NCI-H1105 treated with DMSO at 0.1 percent for 48 hours (cell line): ENCODE data around the gene SORCS2.
A peak's percentile ranks its signal among the peaks of the same experiment; 100 is the strongest.

Experiments
- DNase-seq: peaks from one replicate; lab custom pipeline; 2025; lab: John Stamatoyannopoulos, UW

SORCS2 gene

DNA sequence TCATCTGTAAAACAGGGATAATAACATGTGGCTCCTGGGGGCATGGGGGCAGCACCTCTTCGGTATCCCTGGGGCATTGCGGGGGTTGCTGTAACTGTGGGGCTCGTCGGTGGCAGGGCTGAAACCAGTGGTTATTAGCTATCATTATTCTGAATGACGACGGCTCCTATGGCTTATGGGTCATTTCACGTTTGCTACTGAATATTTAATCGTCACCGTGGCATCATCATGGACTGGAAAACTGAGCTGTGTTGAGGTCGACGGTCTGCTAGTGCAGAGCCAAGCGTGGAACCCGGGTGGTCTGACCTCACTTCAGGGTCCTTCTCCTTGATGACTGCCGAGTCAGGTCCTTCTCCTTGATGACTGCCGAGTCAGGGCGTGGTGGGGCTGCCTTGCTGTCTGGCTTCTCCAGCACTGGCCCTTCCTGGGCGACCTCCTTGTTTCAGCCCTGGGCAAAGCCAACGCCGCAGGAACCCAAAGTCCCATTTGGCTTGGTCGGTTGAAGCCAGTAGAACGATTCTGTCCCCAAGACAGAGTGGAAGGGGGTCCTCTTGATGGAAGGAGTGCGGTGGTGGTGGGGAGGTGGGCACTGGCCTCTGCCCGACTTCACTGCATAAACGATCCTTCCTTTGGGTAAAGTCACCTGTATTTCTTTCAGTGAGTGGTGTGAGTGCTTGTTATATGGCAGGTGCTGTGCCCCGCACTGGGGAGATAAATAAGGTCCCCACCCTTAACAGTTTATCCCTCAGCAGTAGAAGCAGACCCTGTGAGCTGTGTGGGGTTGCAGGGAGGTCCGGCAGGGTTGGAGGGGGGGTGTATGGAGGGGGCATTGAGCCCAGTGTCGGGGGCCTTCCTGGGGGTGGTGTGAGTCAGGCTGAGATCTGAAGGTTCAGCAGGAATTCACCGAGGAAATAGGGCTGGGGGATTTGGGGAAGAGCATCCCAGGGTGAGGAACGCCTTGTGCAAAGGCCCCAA, 201.6 kb downstream of the SORCS2 start:
- no peak for DNase-seq

DNA sequence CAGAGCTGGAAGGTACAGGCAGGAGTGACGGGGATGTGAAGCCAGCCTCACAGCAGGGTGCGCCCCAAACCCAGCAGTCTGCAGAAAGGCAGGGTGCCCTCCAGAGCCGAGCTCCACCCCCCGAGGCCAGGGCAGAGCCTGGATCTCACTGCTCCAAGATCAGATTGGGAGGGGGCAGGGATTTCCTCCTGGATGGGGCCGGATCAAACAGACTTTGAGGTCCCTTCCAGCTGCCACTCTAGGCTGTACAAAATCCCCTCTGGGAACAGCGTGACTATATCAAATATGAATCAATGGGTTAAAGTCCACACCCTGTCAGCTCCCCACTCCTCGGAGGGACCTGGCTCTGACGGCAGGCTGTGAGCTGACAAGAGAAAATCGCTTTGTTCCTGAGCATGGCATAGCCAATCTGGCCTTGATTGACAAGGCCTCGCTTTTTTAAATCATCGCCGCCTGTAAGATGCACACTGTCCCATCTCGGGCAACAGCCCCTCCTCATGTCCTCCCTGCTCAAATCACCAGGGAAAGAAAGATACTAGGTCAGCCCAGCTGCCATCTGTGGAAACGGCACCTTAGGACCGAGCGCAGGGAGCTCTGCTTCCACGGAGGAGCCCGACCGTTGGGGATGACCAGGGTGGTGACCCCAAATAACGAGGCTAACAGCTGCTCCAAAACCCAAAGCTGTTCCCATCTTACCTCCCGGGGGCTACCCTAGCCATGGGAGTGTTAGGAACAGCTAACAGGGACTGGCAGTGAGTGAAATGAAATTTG, 202.5 kb downstream of the SORCS2 start:
- DNase-seq: no peak

DNA sequence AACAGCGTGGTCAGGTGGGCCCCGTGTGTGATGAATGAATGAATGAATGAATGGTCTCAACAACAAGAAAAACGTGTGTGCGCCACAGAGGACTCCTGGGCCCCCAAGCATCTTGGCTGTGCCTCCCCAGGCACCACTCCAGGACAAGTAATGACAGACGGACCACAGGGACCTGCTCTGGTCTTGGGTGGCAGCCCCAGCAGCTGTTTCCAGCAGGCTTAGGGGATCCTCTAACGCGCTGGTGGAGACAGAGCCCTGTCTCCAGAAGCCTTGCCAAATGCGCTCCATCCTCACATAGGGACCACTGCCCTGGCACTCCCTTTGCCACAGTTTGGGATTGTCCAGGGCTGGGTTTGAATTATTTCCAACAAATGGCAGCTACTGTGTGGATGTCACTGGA, 203.3 kb downstream of the SORCS2 start:
- no peak for DNase-seq

DNA sequence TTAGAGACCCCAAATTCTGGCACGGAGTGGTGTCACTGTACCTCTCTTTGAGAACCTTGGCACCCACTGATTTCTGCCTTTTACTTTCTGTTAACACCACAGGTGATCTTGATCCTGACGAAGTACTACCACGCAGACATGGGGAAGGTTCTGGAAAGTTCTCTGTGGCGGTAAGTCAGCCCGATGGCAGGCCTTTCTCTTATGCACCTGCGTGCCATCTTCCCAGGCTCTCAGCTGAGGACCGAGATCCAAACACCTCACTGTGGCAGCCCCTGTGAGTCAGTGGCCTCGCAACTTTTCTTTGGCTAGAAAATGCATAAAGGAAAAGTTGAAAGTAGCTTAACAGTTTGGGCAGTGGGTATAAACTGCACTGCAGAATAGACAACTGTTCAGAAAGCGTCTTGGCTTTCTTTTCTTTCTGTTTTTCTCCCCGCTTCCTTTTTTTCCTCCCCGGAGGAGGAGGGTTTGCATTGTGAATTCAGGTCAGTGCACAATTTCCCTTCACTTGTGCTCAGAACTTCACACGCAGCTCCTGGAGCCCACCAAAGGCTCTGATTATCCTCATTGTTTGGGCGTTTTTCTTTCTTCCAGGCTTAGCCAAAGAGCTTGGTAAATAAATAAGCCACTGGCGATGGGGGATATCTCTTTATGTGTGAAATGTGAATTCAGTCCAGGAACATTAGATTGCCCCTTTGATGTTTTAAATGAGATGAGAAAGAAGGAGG, 204.0 kb downstream of the SORCS2 start:
- no peak for DNase-seq

DNA sequence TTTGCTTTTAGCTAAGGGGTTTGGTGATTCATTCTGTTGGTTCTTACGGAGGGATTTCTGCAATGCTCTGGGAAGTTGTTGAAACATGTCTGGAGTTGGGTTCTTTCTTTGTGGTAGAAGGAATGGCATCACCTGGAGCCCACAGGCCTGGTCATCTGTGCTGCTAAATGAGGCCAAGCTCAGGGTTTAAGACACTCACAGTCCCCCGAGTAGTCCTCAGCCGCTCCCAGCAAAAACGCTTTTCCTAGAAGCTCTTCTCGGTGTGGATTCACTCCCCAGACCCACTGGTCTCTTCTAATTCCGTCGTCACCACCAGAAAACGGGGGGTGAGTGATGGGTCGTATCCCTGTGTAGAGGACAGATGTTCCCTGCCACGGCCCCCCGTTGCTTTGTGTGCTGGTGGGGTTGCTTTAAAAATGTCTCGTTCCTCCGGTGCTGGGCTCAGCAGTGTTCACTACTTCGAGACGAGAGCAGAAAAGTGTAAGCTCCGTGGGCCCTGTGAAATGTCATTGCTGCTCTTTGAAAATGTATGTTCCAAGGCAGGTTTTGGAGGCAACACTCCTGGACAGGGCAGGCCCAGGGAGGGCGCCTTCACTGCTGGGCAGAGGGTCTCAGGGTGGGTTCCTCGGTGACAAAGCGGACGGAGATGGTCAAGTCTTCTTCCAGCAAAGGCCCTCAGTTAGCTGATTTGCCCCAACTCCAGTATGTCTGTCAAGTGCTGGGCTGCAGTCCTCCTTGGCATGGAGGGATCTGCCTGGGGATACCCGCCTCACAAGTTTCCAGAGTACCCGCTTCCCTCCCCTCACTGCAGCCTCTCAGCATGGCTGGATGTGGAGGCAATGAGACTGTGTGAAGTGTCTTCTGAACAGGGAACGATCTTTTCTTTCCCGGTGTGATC, 205.1 kb downstream of the SORCS2 start:
- DNase-seq: no peak

DNA sequence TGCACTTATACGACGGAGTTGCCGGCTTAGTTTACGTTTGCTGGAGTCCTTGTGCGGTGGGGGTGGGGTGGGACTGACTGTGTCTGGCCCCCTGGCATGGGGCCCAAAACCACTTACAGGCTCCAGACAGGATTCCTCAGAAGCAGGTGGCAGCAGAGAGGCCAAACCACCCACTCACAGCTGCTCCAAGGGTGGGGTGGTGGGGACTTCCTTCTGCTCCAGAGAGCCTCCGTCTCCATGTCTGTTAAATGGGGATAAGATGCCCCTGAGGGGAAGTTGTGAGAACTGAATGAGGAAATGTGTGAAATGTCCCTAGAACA, 205.7 kb downstream of the SORCS2 start:
- DNase-seq: peak; percentile 92

DNA sequence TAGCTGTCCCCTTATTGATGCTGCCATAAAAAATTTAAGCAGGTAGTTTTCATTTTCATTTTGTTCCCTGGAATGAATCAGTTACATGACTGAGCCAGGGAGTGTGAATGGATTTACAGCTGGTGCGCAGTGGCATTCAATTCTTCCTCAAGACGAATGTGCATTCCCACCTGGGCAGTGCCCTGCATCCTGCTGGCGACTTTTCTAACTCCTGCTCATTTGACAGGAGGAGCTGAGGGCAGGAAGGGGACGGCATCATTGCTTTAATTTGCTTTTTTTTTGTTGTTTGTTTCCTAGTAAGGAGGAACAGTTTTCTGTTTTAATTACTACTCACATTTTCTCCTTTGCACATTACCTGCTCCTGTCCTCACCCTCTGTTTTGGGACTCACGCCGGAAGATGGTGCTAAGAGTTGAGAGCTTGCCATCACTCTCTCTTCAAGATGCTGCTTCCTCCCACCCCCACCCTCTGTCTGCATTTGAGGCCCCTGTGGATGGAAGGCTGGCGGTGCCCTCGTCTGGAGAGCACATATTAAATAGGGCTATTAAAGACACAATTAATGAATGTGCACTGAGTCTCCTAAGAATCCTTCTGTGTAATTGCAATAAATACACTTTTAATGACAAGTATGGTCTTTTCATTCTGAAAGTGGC, 206.6 kb downstream of the SORCS2 start:
- peak; percentile 74 for DNase-seq

DNA sequence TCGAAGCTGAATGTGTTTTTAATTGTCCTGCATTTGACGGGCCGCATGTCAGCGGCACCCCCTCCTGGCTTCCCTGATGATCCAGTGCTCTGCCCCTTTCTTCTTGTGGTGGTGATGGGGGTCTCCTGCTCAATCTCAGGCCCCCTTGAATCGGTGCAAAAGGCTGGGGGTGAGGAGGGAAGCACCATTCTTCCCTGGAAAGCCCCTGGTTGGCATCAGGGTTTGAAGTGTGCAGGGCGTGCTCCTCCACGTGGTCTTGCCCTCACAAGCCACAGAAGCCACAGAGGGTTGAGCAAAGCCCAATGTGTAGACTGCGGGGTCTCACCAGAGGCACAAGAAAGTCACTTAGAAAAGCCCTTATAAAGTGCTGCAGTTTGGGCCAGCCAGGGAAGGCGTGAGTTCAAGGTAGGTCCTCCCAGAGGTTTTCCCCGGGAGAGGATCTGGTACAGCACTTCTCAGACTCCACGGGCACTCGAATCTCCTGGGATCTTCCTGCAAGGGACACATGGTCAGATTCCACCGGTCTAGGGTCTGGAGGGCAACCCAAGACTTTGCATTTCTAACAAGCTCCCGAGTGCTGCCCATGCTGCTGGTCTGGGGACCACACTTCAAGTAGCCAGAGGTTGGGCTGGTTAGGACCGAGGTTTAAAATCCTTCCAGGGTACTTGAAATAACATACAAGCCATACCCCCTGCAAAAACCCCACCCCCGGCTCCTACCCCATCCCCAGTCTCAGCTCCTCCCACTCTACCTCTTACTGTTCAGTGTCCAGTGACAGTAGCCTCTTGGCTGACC, 207.3 kb downstream of the SORCS2 start:
- no peak for DNase-seq

DNA sequence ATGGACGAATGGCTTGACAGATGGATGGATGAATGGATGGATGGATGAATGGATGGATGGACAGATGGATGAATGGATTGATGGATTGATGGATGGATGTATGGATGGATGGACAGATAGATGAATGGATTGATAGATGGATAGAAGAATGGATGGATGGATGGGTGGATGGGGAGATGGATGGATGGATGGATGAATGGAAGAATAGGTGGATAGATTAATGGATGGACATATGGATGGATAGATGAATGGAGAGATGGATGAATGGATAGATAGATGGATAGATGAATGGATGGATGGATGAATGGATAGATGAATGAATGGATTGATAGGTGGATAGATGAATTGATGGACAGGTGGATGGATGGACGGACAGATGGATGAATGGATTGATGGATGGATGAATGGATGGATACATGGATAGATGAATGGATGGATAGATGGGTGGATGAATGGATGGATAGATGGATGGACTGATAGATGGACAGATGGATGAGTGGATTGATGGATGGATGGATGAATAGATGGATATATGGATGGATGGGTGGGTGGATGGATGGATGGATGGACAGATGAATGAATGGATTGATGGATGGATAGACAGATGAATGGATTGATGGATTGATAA, 208.4 kb downstream of the SORCS2 start:
- DNase-seq: no peak

DNA sequence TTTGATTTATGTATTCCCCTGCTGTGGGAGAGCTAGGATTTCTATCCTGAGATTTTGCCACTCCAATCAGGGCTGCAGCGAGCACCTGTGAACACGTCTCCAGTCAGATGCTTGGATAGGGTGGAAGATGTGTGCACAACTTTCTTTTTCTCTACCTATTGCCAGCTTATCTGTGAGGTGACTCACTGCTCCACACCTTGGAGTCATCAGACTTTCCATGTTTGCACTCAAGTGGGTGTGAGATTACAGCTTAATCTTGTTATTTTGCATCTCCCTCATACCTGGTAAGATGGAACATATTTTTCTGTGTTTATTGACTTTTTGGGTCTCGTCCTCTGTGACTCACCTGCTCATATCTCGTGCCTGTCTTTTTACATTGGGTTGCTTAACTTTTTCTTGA, 210.2 kb downstream of the SORCS2 start:
- DNase-seq: no peak

DNA sequence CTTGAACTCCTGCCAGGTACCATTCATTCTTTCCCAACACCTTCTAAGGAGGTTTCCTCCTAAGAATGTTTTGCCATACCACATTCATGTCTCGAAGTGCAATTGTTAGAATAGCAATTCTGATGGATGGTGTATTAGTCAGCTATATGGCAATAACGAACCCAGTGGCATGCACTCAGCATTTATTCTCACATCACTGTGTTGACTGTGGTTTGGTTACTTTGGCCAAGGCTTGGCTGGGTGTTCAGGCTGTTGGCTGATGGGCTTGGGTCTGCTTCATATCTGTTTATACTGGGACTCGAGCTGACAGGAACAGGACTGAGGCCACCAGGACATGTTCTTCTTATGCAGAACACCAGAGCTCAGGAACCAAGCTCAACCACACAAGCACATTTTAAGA, 210.7 kb downstream of the SORCS2 start:
- no peak for DNase-seq

DNA sequence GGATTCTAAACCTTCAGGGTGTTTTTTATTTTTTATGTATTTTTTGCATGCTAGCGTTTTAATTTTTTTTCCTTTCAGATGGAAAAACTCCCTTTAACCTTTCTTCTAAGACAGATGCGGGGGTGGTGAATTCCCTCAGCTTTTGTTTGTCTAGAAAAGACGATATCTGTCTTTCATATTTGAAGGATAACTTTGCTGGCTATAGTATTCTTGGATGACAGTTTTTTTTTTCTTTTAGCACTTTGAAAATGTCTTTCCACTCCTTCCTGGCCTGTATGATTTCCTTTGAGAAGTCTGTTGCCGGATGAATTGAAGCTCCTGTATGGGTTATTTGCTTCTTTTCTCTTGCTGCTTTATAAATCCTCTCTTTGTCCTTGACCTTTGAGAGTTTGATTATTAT, 215.8 kb downstream of the SORCS2 start:
- no peak for DNase-seq

DNA sequence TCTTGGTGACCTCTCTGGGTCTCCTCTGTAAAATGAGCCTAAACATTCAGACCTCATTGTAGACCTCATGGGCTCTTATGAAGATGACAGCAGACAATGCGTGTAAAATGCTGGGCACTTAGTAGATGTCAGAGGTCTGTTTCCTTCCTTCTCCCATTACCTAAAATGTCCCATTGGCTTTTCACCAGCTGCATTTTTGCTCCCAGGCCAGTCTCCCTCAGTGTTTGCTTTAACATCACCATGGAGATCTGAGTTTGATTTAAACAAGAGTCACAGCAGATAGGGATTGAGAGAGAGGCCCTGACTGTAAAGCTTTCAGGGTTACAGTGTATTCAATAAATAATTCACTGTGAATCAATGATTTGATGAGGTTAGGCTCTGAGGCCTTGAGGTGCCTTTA, 218.1 kb downstream of the SORCS2 start:
- DNase-seq: no peak

DNA sequence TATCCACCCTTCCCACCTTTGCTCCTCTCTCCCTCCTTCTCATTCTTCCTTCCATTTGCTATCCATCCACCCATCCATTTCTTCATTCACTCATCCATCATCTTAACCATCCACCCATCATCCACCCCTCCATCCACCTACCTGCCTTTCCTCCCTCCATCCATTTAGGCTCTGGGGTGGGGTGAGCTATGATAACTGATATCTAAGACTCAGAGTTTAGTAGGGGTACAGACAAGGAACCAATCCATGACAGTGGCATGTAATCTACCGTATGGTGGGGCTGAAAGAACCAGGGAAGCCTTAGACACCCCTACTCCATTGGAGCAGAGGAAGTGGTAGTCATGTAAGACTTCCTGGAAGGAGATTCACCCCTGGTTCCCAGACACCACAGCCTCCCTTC, 219.2 kb downstream of the SORCS2 start:
- no peak for DNase-seq

DNA sequence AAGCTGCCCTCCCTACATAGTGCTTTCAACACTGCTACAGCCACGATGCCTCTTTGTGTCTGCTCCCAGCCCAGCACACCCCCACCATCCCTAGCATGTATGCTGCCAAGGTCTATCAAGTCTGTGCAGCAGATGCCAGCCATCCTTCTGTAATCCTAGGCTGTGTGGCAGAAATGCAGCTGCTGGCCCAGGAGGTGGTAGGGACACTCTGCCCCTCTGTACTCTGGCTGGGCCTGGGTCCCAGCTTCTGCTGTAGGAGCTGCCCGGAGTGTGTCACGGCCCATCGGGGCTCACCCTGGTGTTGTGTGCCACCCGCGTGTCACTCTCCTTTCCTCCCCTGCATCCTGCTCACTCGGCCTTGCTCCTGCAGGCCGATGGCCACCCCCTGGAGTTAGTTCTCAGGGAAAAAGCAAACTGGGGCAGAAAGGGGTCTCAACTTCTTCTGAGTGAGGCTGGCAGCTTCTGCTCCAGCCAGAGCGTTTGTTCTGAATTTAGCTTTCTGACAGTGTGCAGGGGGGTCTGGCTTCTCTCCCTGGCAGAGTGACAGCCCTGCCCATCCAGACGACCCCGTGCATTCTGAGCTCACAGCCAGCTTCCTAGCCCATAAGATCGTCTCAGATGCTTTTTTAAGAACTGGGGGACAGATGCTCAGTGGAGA, 219.7 kb downstream of the SORCS2 start:
- DNase-seq: no peak

DNA sequence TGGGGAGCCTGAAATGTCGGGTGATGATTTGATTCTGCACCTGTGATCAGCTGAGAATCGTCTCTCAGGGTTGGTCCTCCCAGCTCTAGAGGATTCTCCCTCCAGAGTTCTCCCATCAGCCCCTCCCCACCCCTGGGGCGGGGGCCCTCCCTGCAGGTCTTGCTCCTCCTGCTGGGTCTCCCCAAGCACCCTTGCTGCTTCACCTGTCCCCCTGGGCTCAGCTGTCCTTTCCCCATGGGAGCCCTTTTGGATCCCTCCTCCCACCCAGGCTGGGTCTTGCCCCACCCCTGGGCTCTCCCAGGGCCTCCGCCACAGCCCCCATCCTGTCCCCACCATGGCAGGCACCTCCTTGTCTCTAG, 220.2 kb downstream of the SORCS2 start:
- no peak for DNase-seq

DNA sequence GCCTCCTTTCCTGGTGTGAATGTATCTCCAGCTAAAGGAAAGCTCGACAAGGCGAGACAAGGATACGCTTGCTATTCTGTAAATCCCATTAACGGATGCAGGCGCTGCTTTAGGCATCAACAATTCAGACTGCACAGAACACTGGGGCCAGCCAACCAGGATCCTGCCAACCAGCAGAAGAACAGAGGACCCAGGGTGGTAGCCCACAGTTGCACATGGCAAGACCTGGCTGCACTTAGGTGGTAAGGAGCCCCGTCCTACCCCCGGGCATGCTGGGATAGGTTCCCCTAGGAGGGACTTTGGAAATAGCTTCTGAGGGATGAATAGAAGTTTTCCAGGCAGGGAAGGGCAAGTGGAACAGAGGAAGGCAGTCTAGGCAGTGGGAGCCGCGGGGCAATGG, 221.7 kb downstream of the SORCS2 start:
- no peak for DNase-seq

DNA sequence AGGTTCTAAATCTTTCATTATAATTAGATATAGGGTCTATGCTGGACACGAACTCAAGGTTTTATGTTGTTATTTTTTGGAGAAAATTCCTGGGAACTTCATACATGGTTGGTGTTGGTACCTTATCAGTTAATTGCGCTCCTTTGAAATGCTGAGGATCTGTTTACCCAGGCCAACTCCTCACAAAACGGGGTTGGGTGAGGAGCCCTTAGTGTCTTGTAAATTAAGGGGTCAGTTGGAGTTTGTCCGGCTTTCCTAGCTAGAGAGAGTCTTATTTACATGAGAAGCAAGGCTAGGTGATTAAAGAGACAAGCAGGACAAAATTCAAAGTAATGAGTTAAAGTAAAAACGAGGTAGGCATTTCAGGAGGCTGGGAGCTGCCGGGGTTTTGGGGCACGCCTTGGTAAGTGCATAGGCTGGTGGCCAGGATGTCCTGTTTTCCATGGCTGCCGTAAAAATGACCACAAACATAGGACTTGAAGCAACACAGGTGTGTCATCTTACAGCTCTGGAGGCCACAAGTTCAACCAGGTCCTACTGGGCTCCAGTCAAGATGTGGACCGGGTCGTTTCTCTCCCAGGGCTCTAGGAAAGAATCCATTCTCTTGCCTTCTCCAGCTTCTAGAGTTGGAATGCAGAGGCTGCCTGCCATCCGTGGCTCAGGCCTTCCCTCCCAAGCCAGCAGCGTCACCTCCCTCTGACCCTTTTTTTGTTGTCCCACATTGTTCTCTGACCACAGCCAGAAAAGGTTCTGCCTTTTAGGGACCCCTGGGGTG, 222.6 kb downstream of the SORCS2 start:
- no peak for DNase-seq
